HG03066 (cell line): ENCODE data around the gene OXTR.
"Not testable (repeated sequence)": the region's sequence is repeated elsewhere in the genome, so short reads cannot be mapped to it uniquely, and the experiment has no call there.

ENCODE experiments used
- ATAC-seq: cut with Tn5 transposase; IDR thresholded peaks from one replicate; pipeline ENCODE4 v1.9.1; 2021; ENCODE audit warnings: low read depth; ENCODE audit not compliant: unreplicated experiment

OXTR gene

GRCh38 chr3:8743021-8743601 lies 26.3 kb downstream of the OXTR start:
- no peak for ATAC-seq

- no peak for ATAC-seq
These were observed 27.7 kb downstream of the OXTR start for GRCh38 chr3:8741581-8742261.

- ATAC-seq = no peak
These were observed 29.5 kb downstream of the OXTR start for GRCh38 chr3:8739757-8740504.

DNA sequence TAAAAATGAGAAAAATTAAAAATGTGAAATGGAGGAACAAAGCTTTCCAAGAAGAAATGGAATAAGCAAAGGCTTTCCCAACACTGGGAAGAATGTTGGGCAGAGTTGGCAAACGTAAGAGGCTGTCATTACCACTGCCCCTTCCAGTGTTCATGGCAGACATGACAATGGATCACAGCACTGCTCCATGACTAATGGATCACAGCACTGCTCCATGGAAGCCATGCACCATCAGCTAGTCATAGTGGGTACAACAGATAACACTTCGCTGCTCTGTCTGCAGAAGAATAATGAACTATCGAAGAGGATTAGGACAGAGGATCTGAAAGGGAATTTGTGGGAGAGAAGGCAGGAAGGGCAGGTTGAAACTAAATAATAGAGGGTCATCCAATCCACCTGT lies 30.8 kb downstream of the OXTR start:
- ATAC-seq = no peak

- no peak for ATAC-seq
These were observed 31.6 kb downstream of the OXTR start for GRCh38 chr3:8737823-8738222.

- no peak for ATAC-seq
These were observed 32.1 kb downstream of the OXTR start for GRCh38 chr3:8737301-8737700.

- ATAC-seq = no peak
These were observed 33.0 kb downstream of the OXTR start for GRCh38 chr3:8736436-8736835.

- no peak for ATAC-seq
These were observed 34.5 kb downstream of the OXTR start for GRCh38 chr3:8734908-8735307.

DNA sequence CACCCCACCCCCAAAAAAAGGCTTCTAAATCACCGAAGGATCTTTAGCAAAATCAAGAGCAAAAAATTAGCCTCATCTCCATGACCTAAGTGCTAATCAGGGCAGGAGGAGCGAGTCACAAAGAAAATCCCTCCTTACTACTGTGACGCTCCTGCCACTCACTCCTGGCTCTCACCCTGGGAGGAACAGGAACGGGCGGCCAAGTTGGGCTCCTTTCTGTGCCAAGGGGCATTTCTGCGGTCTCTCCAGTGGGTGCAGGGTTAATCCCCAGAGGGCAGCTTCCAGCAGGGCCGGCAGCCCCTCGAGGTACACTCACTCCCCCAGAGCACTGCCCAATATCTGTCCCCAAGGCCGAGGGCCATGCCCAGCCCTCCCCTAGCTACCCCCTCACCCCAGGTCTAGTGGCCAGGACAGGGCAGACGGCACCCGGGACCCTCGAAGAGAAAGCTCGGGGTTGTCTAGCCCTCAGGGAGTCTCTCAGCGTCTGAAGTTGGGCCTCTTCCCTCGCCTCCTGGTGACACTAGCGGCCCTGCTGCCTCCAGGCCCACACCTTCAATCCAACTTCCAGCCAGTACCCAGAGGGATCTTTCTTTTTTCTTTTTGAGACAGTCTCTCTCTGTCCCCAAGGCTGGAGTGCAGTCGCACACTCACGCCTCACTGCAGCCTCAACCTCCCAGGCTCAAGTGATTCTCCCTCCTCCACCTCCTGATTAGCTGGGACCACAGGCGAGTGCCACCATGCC lies 35.1 kb downstream of the OXTR start:
- ATAC-seq = no peak

GRCh38 chr3:8733332-8734094 lies 35.9 kb downstream of the OXTR start, which contains the start of gene CAV3:
CAV3 (plus strand) TSS chr3:8733802; CDS start chr3:8733877, 75 bp downstream.
- no peak for ATAC-seq

- ATAC-seq = no peak
These were observed 37.0 kb downstream of the OXTR start for GRCh38 chr3:8732413-8732812.

GRCh38 chr3:8730656-8731055 lies 38.8 kb downstream of the OXTR start:
- ATAC-seq = no peak

DNA sequence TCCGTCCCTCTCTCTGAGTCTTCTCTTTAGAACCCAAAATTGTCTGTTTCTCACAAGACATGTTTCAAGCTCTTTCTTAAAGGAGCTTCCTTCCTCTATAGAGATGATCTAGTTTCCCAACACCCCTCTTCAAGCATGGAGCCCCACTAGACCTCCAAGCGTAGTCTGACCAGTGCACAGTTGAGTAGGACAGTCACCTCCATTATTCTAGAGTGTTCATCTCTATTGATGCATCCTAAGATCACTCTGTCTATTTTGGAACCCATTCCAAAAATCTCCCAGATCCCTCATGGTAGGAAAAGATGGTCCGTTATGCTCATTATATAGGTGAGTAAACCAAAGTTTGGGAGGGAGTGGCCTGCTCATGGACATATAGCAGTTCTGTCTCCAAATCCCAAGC lies 39.9 kb downstream of the OXTR start:
- no peak for ATAC-seq

DNA sequence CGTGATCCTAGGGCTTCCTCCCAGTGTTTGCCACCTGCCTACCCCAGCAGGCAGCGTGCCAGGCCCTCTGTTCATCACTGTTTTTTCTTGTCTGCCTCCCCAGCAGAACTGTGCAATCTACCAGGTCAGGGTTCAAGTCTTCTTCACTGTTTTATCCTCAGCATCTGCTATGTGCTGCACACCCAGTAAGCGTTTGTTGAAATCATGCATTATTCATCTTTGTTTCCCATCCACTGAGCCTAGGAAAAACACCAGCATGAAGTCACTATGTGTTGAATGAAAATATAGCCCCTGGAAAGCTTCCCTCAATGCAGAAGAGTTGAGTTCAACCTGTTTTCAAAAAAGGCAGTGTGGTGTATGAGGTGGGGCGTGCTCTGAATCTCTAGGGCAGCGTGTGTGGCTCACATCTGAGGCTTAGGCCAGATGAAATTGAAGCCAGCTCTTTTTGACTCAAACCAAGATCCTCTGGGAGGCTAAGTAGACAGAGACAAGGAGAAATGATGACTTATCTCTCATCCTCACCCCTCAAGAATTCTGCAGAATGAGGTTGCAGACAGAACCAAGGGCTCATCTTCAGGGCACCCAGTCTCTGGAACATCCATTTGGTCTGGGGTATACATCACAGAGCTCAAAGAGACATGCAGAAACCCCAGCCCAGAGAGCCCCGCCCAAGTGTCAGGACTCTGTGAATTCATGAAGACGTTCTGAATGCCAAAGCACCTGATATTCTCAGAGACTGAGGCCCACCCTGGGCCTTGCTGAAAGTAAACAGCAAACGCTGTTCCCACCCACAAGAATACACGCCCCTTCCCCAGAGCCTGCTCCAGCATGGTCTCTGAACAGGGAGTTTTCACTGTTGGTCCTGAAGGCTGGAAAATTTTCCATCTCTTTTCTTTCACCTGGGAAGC lies 41.6 kb downstream of the OXTR start:
- ATAC-seq = no peak

GRCh38 chr3:8724108-8724752 lies 45.2 kb downstream of the OXTR start:
- no peak for ATAC-seq

DNA sequence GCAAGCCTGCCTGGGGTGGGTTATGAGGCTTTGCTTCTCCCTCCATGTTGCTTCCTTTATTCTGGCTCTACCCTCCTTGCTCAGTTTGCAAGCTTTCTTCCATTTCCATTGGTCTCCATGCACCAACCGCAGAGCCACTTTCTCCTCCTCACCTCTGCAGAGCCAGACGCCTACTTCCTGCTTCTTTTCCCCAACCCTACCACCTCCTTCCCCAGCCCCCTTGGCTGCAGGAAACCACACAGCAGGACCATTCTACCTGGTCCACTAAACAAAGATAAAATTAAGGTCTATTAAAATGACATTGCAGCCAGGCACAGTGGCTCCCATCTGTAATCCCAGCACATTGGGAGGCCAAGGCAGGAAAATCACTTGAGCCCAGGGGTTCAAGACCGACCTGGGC lies 45.8 kb downstream of the OXTR start:
- ATAC-seq = no peak

DNA sequence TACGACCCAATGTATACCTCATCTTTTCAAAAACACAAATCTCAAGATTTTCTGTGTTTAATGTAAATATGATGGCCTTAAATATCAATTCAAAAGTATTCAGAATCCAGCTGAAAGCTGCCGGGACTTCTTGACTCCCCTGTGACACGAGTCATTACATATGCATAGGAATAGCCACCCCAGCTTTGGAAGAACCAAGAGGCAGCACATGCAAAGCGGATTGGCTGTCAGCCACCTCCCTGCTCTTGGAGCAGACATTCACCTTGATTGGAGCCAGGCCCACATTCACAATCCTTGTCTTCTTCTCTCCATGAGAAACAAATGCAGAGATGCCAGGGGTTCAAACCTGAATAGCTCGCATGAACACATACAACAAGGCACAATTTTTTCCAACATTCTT lies 46.6 kb downstream of the OXTR start:
- ATAC-seq = no peak

DNA sequence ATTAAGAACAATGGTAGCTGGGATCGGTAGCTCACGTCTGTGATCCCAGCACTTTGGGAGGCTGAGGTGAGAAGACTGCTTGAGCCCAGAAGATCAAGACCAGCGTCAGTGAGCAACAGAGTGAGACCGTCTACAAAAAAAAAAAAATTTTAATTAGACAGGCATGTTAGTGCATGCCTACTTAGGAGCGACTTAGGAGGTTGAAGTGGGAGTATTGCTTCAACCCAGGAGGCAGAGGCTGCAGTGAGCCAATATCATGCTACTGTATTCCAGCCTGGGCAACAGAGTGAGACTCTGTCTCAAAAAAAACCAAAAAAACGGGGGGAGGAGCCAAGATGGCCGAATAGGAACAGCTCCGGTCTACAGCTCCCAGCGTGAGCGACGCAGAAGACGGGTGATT lies 53.7 kb downstream of the OXTR start:
- ATAC-seq = not testable (repeated sequence)
